HepG2 (cell line): Measurements from ENCODE around the gene NIPAL4. TPM values are rescaled to one million over a fixed set of nuclear protein-coding genes. Genes with fewer than 3 reads are reported as not detected.

Experiments used
- ATAC-seq: fragments of 200-7000 bp; cut with Tn5 transposase; 3 replicates; pipeline ENCODE4 v1.9.1; 2020; ENCODE audit warnings: mild to moderate bottlenecking, moderate library complexity
- BruUV-seq: library from RNA; stranded (reverse); fragments of 400-500 nt; replicated peaks from 2 replicates; lab custom pipeline; 2021; lab: Mats Ljungman, UMichigan
- CTCF ChIA-PET: fragments of 300-600 bp; formaldehyde crosslinking; extraction: SDS; loops from one replicate; lab custom pipeline; 2021; ENCODE audit warnings: low total read pairs, inconsistent platforms, low intra/inter-chr PET ratio; lab: Yijun Ruan, JAX
- POLR2A ChIA-PET: fragments of 350-600 bp; sonication (Branson Sonifier 250); formaldehyde crosslinking; loops from one replicate; lab custom pipeline; 2020; ENCODE audit warnings: antibody characterized with exemption, inconsistent platforms; lab: Yijun Ruan, JAX
- DNase-seq: peaks from one replicate; pipeline ENCODE4 v3.0.0-alpha.2; 2015; ENCODE audit warnings: low spot score
- FAIRE-seq: peaks from 3 replicates; lab custom pipeline; 2011; peaks lifted over from hg19 to GRCh38; lab: Jason Lieb, UNC
- H2AFZ ChIP-seq: one replicate; pipeline ENCODE4 v1.6.1; 2011; ENCODE audit warnings: low read length, inconsistent platforms
- H3K27ac ChIP-seq: fragments of 300-600 bp; 3 replicates; pipeline ENCODE4 v1.8.0; 2011; ENCODE audit warnings: mixed run types, mild to moderate bottlenecking, mixed read lengths, low read length, inconsistent platforms; ENCODE audit not compliant: insufficient read depth; ENCODE audit errors: extremely low read length
- H3K27me3 ChIP-seq, 2 experiments: fragments of 200-600 bp in 1 of 2; 2 replicates in 1 of 2; 3 replicates in 1 of 2; pipeline versions ENCODE4 v1.6.0 to v1.8.0; 2011; ENCODE audit warnings: low read length in 2 of 2, mild to moderate bottlenecking in 2 of 2, moderate library complexity in 2 of 2, inconsistent platforms in 1 of 2; ENCODE audit not compliant: insufficient read depth in 2 of 2, control insufficient read depth in 1 of 2
- H3K36me3 ChIP-seq, 2 experiments: fragments of 200-600 bp in 1 of 2; replicated peaks in 1 of 2; 2 replicates in 1 of 2; 3 replicates in 1 of 2; pipeline versions ENCODE4 v1.5.1 to v1.8.0; 2011; ENCODE audit warnings: low read length in 2 of 2, inconsistent platforms in 1 of 2; ENCODE audit not compliant: insufficient read depth in 2 of 2, control insufficient read depth in 1 of 2
- H3K4me1 ChIP-seq: 2 replicates; pipeline ENCODE4 v1.5.1; 2012; ENCODE audit warnings: low read length, inconsistent platforms; ENCODE audit not compliant: insufficient read depth
- H3K4me2 ChIP-seq: 2 replicates; pipeline ENCODE4 v1.6.0; 2011; ENCODE audit warnings: low read depth, low read length, inconsistent platforms
- H3K4me3 ChIP-seq, 3 experiments: fragments of 200-600 bp in 1 of 3; sonication (generic), shearing (Covaris generic) in 1 of 3; replicated peaks in 1 of 3; 2 replicates each; pipeline ENCODE4 v1.5.1; 2011 to 2016; ENCODE audit warnings: low read length in 3 of 3, inconsistent platforms in 2 of 3, low read depth in 2 of 3, mild to moderate bottlenecking in 2 of 3, control low read depth in 1 of 3, mixed read lengths in 1 of 3; ENCODE audit not compliant: insufficient read depth in 1 of 3
- H3K79me2 ChIP-seq: one replicate; pipeline ENCODE4 v1.6.1; 2011; ENCODE audit warnings: low read length, inconsistent platforms; ENCODE audit not compliant: insufficient read depth
- H3K9ac ChIP-seq: 2 replicates; pipeline ENCODE4 v1.6.0; 2011; ENCODE audit warnings: mild to moderate bottlenecking, low read depth, low read length, inconsistent platforms; ENCODE audit not compliant: insufficient read depth
- H3K9me3 ChIP-seq: 2 replicates; pipeline ENCODE4 v1.5.1; 2012; ENCODE audit warnings: mild to moderate bottlenecking, low read length
- H4K20me1 ChIP-seq: 2 replicates; pipeline ENCODE4 v1.6.0; 2011; ENCODE audit warnings: inconsistent platforms, mild to moderate bottlenecking, low read length, moderate library complexity; ENCODE audit not compliant: insufficient read depth
- CENPX ChIP-seq: sonication (generic); formaldehyde crosslinking; IDR thresholded peaks from 2 replicates; pipeline ENCODE4 v1.9.0; 2021; ENCODE audit warnings: mild to moderate bottlenecking, missing genetic modification reagents, moderate library complexity
- KDM5A ChIP-seq: fragments of 200-600 bp; sonication (generic); IDR thresholded peaks from 2 replicates; pipeline ENCODE4 v1.7.0; 2018; ENCODE audit warnings: antibody characterized with exemption, mild to moderate bottlenecking, low read length, borderline replicate concordance
- MAFF ChIP-seq: IDR thresholded peaks from 2 replicates; pipeline ENCODE4 v1.6.1; 2011; ENCODE audit warnings: low read depth, low read length, improper control_type of control experiment
- NCOA5 ChIP-seq: sonication (generic); formaldehyde crosslinking; IDR thresholded peaks from 2 replicates; pipeline ENCODE4 v1.4.0; 2020; ENCODE audit warnings: missing genetic modification reagents
- PPARG ChIP-seq: conservative IDR thresholded peaks from 2 replicates; pipeline ENCODE4 v1.6.1; 2016; ENCODE audit warnings: missing biosample characterization, missing genetic modification reagents
- PTBP1 ChIP-seq: fragments of 200-400 bp; formaldehyde crosslinking; IDR thresholded peaks from 2 replicates; pipeline ENCODE4 v1.6.1; 2018; ENCODE audit warnings: low read length, low read depth; ENCODE audit not compliant: poor library complexity, severe bottlenecking
- REL ChIP-seq: sonication (generic); formaldehyde crosslinking; conservative IDR thresholded peaks from 2 replicates; pipeline ENCODE4 v1.8.0; 2022; ENCODE audit warnings: mild to moderate bottlenecking, missing genetic modification reagents, moderate library complexity
- ZNF17 ChIP-seq: sonication (generic); formaldehyde crosslinking; IDR thresholded peaks from 2 replicates; pipeline ENCODE4 v1.5.0; 2020; ENCODE audit warnings: mild to moderate bottlenecking, missing genetic modification reagents
- ZNF550 ChIP-seq: sonication (generic); formaldehyde crosslinking; IDR thresholded peaks from 2 replicates; pipeline ENCODE4 v1.4.0; 2020; ENCODE audit warnings: mild to moderate bottlenecking, missing genetic modification reagents, borderline replicate concordance
- ZNF605 ChIP-seq: sonication (generic); formaldehyde crosslinking; IDR thresholded peaks from 2 replicates; pipeline ENCODE4 v1.8.0; 2022; ENCODE audit warnings: mild to moderate bottlenecking, missing genetic modification reagents
- WGBS: methylation state at CpG from one replicate; pipeline ENCODE4 v1.1.6; 2017; ENCODE audit warnings: low lambda C conversion rate; 5-methylcytosine and 5-hydroxymethylcytosine counted together
- in situ Hi-C: cut with HindIII; loops from 2 replicates; pipeline ENCODE4 v1.10.0; 2017; ENCODE audit warnings: low pct_unique_long_range_greater_than_20kb; ENCODE audit not compliant: extremely low pct_ligation_motif_present
- intact Hi-C: fragments of 100-400 bp; cut with micrococcal nuclease; formaldehyde crosslinking; loops from one replicate; pipeline ENCODE4 v1.10.0; 2022; ENCODE audit not compliant: unreplicated experiment
- polyA plus RNA-seq, 8 experiments: library from polyadenylated mRNA; depleted of rRNA in 3 of 8; stranded (reverse) in 7 of 8; unstranded in 1 of 8; fragments of >200 nt; fragmentation: Illumina TruSeq in 4 of 8; extraction: Trizol in 4 of 8; gene quantifications; 2 replicates each; pipeline versions ENCODE4 v1.2.1 to v1.2.3, GENCODE V29; 2011 to 2016; ENCODE audit warnings: low read depth in 4 of 8, missing spikeins in 1 of 8, mixed read lengths in 1 of 8; ENCODE audit not compliant: insufficient read depth in 1 of 8
- total RNA-seq, 5 experiments: library from RNA; depleted of rRNA; stranded (reverse); fragments of >200 nt; fragmentation: Illumina TruSeq; extraction: Trizol; gene quantifications; 2 replicates each; pipeline ENCODE4 v1.2.3, GENCODE V29; 2016; ENCODE audit warnings: low read depth in 1 of 5
- TF ChIP-seq, protein P1 (sequence below): sonication (generic); formaldehyde crosslinking; IDR thresholded peaks from 2 replicates; pipeline ENCODE4 v1.4.0; 2020; ENCODE audit warnings: missing genetic modification reagents, mild to moderate bottlenecking, borderline replicate concordance
- TF ChIP-seq, protein P2 (sequence below): sonication (generic); formaldehyde crosslinking; conservative IDR thresholded peaks from 2 replicates; pipeline ENCODE4 v1.5.0; 2020; ENCODE audit warnings: missing genetic modification reagents
- TF ChIP-seq, protein P3 (sequence below), 2 experiments: sonication (generic) in 1 of 2; formaldehyde crosslinking in 1 of 2; IDR thresholded peaks; 2 replicates each; pipeline versions ENCODE4 v1.4.0 to v1.6.1; 2016 to 2020; ENCODE audit warnings: borderline replicate concordance in 1 of 2, low read depth in 1 of 2, mild to moderate bottlenecking in 1 of 2, missing genetic modification reagents in 1 of 2
- TF ChIP-seq, protein P4 (sequence below): sonication (generic); formaldehyde crosslinking; IDR thresholded peaks from 2 replicates; pipeline ENCODE4 v1.4.0; 2020; ENCODE audit warnings: mild to moderate bottlenecking, low read depth, missing genetic modification reagents

The NIPAL4 gene
- total and polyA plus RNA-seq, 2 of the 13 experiments (the other 11 are each of a cell fraction or from before 2014, with no cell fraction given): not detected

DNA sequence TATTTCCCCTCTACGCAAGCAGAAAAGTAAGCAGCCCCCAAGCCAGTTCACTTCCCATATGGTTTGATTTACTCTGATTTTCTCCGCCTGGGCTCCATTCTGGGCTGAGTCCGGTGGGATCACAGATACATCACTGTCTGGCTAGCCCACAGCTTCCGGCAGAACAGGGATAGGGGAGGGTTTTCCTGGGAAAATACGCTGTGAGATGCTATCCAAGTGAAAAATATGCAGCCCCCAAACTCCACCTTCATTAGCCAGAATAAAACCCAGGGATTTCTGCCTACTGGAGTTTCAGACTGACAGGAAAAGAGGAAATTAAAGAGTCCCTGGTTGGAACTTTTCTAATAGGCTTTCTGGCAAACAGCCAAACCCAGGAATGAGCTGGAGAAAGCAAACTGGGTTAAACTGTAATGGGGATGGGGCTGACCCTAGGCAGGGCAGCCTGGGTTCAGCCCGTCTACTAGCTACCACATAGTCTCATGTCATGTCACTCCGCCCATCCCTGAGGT lies 16.9 kb upstream of the NIPAL4 start:
- TF ChIP-seq, protein P1, sequence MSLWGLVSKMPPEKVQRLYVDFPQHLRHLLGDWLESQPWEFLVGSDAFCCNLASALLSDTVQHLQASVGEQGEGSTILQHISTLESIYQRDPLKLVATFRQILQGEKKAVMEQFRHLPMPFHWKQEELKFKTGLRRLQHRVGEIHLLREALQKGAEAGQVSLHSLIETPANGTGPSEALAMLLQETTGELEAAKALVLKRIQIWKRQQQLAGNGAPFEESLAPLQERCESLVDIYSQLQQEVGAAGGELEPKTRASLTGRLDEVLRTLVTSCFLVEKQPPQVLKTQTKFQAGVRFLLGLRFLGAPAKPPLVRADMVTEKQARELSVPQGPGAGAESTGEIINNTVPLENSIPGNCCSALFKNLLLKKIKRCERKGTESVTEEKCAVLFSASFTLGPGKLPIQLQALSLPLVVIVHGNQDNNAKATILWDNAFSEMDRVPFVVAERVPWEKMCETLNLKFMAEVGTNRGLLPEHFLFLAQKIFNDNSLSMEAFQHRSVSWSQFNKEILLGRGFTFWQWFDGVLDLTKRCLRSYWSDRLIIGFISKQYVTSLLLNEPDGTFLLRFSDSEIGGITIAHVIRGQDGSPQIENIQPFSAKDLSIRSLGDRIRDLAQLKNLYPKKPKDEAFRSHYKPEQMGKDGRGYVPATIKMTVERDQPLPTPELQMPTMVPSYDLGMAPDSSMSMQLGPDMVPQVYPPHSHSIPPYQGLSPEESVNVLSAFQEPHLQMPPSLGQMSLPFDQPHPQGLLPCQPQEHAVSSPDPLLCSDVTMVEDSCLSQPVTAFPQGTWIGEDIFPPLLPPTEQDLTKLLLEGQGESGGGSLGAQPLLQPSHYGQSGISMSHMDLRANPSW (CRISPR knock-in tag): no peak
- TF ChIP-seq REL (CRISPR knock-in tag) (no peak), PPARG (CRISPR knock-in tag) (no peak), KDM5A (no peak), ZNF17 (no peak), CENPX (no peak), MAFF (no peak), ZNF550 (CRISPR knock-in tag) (no peak), NCOA5 (CRISPR knock-in tag) (no peak), PTBP1 (no peak), ZNF605 (no peak)
- TF ChIP-seq, protein P2, sequence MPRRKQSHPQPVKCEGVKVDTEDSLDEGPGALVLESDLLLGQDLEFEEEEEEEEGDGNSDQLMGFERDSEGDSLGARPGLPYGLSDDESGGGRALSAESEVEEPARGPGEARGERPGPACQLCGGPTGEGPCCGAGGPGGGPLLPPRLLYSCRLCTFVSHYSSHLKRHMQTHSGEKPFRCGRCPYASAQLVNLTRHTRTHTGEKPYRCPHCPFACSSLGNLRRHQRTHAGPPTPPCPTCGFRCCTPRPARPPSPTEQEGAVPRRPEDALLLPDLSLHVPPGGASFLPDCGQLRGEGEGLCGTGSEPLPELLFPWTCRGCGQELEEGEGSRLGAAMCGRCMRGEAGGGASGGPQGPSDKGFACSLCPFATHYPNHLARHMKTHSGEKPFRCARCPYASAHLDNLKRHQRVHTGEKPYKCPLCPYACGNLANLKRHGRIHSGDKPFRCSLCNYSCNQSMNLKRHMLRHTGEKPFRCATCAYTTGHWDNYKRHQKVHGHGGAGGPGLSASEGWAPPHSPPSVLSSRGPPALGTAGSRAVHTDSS (CRISPR knock-in tag): no peak
- TF ChIP-seq, protein P3, sequence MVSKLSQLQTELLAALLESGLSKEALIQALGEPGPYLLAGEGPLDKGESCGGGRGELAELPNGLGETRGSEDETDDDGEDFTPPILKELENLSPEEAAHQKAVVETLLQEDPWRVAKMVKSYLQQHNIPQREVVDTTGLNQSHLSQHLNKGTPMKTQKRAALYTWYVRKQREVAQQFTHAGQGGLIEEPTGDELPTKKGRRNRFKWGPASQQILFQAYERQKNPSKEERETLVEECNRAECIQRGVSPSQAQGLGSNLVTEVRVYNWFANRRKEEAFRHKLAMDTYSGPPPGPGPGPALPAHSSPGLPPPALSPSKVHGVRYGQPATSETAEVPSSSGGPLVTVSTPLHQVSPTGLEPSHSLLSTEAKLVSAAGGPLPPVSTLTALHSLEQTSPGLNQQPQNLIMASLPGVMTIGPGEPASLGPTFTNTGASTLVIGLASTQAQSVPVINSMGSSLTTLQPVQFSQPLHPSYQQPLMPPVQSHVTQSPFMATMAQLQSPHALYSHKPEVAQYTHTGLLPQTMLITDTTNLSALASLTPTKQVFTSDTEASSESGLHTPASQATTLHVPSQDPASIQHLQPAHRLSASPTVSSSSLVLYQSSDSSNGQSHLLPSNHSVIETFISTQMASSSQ (IDR thresholded peaks at IDR 0.05; ENCODE audit: low read depth): no peak
- TF ChIP-seq, protein P3 (CRISPR knock-in tag; IDR thresholded peaks at IDR 0.05; ENCODE audit: borderline replicate concordance): no peak
- TF ChIP-seq, protein P4, sequence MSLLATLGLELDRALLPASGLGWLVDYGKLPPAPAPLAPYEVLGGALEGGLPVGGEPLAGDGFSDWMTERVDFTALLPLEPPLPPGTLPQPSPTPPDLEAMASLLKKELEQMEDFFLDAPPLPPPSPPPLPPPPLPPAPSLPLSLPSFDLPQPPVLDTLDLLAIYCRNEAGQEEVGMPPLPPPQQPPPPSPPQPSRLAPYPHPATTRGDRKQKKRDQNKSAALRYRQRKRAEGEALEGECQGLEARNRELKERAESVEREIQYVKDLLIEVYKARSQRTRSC (CRISPR knock-in tag): no peak
- no peak overlapping the region for H3K4me2 ChIP-seq
- in situ Hi-C loops: no loop called here

More for the DNA sequence above, 16.9 kb upstream of the NIPAL4 start:
- intact Hi-C loops: no loop called here
- DNase-seq (no peak), ATAC-seq (no peak), FAIRE-seq (no peak)
- CTCF ChIA-PET: no interaction called here
- Histone ChIP-seq H3K9me3 (no peaks in the 10 kb centered on the region), H3K4me3 (no peak overlapping the region), H3K79me2 (no peaks in the 10 kb centered on the region), H3K4me1 (peaks cover 11% of the 10 kb centered on the region; the same call in 1 of the 2 replicates), H3K9ac (no peak overlapping the region), H3K27me3 (0 out of 5 replicates have a peak, but pooled peaks cover 0 to 6% of the 10 kb centered on the region in 2 experiments), H2AFZ (no peak overlapping the region), H3K27ac (no peak overlapping the region), H3K36me3 (no peaks in the 10 kb centered on the region), H4K20me1 (no peaks in the 10 kb centered on the region)
- 40% methylated on average over 6 of the region's 7 CpGs for WGBS
- POLR2A ChIA-PET: no interaction called here
- no TSS peak for BruUV-seq
